Eye (tissue), 1 donor: ENCODE measurements around the gene GRM4.

Experiments used
- DNase-seq: peaks from one replicate; pipeline ENCODE4 v3.0.0-alpha.2; 2015

Gene GRM4

DNA sequence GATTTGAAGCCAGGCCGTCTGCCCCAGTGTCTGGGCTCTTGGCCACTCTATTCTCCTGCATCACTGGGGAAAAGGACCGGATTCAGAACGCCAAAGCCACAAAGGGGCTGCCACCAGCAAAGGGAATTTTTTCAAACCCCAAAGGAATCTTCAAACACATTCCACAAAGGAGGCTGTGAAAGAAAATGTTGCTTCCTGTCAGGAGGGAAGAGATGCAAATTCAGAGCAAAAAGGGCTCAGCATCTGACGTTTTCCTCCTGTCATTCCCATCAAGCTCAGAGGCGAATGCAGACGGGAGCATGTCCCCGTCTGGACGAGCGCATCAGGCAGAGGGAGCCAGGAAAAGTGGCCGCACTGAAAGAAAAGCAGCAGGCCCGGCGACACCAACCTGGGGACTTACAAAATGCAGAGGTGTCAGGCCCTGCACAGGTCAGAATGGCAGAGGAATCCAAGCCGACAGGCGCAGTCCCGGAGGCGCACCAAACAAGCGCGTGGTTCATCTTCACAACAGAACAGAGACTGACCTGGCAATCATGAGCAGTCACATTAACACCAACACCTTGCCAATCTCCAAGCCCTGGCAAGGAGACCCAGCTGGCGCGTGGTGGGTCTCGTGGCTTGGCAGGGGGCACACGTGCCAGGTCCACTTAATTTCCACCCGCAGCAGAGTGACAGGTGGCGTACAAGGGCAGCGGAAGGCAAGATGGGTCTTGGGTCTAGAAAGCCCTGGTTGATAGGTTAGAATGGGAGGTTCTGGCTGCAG lies 62.8 kb downstream of the GRM4 start:
- no peak for DNase-seq

GRCh38 chr6:34082348-34082747 lies 63.5 kb downstream of the GRM4 start:
- DNase-seq, result no peak

GRCh38 chr6:34080357-34080756 lies 65.5 kb downstream of the GRM4 start:
- no peak for DNase-seq

GRCh38 chr6:34079899-34080298 lies 66.0 kb downstream of the GRM4 start:
- no peak for DNase-seq

GRCh38 chr6:34075906-34076305 lies 70.0 kb downstream of the GRM4 start:
- DNase-seq, result no peak

DNA sequence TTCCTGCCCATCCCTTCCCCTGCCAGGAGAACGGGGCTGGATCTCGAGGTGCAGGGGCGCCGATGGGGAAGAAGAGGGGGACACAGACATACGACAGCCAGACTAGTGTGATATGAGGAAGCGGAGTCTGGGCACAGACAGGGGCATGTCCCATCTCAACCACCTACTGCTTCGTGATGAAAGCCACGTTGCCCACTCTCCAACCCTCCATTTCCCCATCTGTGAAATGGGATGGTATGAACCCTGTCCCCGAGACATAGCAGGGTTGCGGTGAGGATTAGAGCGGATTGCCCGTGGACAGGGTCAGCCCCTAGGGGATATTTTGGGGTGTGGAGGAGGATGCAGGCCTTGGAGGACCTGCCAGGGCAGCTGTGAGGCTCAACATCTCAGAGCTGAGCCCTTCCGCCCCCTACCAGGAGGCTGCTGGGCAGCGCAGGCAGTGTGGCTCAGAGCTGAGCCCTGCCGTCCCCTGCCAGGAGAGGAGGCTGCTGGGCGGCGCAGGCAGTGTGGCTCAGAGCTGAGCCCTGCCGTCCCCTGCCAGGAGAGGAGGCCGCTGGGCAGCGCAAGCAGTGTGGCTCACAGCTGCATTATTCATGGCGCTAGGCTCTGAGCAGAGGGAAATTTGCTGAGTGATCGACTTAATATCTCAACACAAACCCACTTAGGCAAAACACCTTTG lies 71.7 kb downstream of the GRM4 start:
- DNase-seq, result no peak

DNA sequence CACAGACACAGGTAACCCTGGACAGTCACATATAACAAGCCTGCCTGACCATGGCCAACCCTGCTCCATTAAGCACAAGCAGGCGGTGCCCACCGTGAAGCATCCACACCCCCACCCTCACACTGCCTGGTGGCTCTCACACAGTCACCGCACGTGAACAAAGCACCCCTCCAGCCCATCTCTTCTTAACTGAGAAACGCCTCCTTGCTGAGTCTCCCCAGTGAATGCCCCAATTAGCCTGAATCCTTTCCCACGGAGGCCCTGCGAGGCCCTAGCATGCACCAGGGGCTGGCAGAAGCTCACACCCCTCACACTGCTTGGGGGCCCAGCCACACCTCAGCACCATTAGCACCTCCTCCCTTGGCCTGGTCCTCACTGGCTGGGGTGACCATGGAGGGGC lies 72.3 kb downstream of the GRM4 start:
- DNase-seq, result peak; percentile 59

GRCh38 chr6:34072727-34073126 lies 73.2 kb downstream of the GRM4 start:
- no peak for DNase-seq

DNA sequence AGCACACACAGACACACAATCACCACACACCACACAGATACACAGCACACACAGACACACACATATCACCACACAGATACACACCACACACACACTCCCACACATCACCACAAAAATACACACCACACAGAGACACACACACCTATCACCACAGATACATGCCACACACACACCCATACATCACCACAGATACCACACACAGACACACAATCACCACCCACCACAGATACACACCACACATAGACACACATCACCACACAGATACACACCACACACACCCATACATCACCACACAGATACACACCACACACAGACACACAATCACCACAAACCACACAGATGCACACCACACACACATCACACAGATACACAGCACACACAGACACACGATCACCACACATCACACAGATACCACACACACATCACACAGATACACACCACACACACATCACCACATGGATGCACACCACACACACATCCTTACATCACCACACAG lies 74.0 kb downstream of the GRM4 start:
- no peak for DNase-seq

- DNase-seq, result no peak
These were observed 74.6 kb downstream of the GRM4 start for GRCh38 chr6:34071136-34071883.

GRCh38 chr6:34070315-34071135 lies 75.4 kb downstream of the GRM4 start:
- DNase-seq, result no peak

DNA sequence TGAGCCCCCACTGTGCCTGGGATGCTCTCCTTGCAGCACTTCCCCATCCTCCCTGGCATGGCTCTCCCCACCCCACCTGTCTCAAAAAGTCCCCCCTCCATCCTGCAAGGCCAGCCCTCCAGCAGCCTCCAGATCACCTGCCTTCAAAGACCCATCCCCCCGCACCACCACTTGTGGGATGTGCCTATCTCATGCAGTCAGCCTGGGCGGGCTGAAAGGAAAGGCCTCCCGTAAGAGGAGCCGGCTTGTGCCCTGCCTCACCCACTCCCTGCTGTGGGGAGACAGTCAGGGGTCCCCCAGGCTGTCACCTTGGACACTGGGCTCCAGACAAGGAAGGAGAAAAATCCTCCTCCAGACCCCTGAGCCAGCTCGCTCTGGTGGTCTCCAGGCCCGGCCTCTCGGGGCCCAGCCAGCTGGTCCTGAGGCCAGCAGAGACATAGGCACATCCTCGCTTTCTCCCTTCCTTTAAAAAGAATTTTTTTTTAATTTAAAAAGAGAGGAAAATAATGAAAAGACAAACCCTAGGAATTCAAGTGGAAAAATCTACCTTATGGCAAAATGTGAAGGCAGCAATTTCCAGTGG lies 77.3 kb downstream of the GRM4 start:
- DNase-seq, result no peak

DNA sequence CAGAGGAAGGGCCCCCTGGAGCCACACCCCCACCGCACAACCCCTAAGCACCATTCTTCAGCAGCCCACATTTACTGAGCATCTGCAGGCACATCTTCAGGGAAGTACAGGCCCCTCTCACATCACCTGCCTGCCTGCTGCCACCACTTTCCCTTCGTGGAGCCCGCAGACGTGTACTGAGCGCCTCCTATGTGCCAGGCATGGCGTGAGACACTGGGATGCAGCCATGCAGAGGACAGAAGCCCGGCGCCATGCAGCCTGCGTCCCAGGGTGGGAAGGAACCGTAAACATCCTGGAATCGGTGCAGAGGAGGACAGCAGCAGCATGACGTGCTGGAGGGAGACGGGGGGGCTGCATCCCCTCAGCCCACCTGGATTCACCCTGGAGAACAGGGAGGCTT lies 78.1 kb downstream of the GRM4 start:
- DNase-seq, result no peak

DNA sequence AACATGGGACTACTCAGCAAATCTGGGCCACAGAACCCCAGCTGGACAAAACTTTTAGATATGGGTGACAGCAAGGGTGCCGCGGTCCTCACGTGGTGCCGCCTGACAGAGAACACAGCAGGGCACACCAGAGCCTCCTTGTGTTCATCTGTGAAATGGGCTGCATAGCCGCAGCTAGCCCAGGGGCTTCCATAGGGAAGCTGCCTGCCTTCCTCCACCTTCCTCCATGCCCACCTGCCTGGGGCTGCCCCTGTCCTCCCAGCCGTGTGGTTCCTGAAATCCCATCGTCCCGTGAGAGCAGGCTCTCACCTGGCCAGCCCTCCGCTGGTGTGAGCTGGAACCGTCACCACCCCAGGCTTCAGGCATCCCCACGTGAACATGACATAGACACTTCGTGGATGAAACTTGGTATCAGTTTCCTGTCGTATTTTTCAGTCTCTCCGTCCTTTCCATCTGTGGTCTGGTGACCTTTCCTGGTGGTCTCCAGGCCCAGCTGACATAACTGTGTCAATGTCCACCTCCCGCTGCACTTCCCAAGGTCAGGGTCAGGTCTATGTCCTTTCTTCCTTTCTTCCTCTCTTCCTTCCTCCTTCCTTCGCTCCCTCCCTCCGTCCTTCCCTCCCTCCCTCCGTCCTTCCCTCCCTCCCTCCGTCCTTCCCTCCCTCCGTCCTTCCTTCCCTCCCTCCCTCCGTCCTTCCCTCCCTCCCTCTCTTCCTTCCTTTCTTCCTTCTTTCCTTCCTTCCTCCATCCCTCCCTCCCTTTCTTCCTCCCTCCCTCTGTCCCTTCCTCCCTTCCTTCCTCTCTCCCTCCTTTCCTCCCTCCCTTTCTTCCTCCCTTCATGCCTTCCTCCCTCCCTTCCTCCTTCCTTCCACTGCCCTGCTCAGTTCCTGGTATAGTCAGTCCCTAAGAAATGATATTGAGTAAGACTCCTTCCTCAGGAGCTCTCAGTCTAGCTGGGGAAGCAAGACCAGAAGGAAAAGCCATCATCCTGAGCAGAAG lies 78.8 kb downstream of the GRM4 start:
- DNase-seq, result no peak

DNA sequence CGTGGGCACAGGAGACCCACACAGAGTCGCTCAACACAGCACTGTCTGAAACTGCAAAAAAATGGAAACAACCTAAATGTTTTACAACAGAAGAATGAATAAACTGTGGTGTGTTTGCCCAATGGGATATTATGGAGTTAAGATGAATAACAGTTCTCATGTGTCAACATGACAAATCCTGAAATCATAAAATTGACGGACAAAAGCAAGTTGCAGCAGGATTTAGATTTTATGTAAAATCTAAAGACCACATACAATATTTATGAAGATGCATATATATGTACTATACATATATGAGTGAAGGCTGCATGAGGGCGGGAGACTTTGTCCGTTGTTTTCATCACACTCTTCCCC lies 79.7 kb downstream of the GRM4 start:
- no peak for DNase-seq

DNA sequence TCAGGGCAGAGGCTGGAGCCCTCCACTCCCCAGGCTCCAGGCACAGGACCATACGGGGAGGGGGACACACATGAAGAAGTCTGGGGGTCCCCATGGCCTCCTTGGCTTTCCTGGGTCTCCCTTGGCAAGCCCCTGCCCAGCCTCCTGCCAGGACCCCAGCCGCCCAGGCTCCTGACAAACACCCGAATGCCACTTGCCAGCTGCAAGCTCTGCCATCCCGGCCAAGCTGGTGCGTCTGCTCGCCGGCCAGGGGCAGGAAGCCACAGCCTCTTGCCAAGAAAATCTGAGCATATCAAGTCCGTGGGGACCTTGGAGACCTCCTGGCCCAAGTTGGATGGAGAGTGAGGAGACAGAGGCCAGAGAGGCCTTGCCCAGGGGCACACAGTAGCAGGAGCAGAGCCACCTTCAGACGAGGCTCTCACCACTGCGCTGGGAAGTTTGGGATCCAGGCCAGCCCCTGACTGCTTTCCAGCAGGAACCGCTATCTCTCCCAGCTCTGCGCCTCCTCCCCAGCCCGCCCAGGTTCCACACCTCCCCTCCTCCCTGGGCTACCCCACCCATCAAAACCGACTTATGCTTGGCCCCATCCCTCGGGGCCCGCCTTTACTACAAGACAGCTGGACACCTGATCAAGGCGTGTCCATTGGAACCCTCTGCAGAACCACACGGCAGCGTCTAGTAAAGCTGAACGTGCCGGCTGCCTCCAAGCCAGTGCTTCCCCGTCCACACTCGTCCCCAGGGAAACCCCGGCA lies 80.2 kb downstream of the GRM4 start:
- DNase-seq, result no peak

- DNase-seq, result no peak
These were observed 81.2 kb downstream of the GRM4 start for GRCh38 chr6:34064675-34065074.

- peak; percentile 53 for DNase-seq
These were observed 82.2 kb downstream of the GRM4 start for GRCh38 chr6:34063651-34064050.

- no peak for DNase-seq
These were observed 83.1 kb downstream of the GRM4 start for GRCh38 chr6:34062815-34063214.

- DNase-seq, result no peak
These were observed 83.7 kb downstream of the GRM4 start for GRCh38 chr6:34062156-34062555.
